A549 (cell line): Measurements from ENCODE around the gene PNMA5. TPM values are rescaled to one million over a fixed set of nuclear protein-coding genes. Genes with fewer than 3 reads are reported as not detected.

ENCODE experiments used
- ATAC-seq, 2 experiments: fragments of 200-7000 bp in 1 of 2; fragments of >200 bp in 1 of 2; cut with Nextera tagmentation in 1 of 2; cut with Tn5 transposase in 1 of 2; 3 replicates each; pipeline versions ENCODE4 v1.8.0 to v1.9.1; 2018 to 2020; ENCODE audit warnings: mild to moderate bottlenecking in 1 of 2, moderate library complexity in 1 of 2
- CTCF ChIA-PET: fragments of 300-600 bp; sonication (Branson Sonifier 250); formaldehyde crosslinking; extraction: SDS; loops from one replicate; lab custom pipeline; 2021; ENCODE audit warnings: antibody characterized with exemption, inconsistent platforms; lab: Yijun Ruan, JAX
- POLR2A ChIA-PET: fragments of 350-600 bp; formaldehyde crosslinking; extraction: SDS; loops from one replicate; lab custom pipeline; 2021; ENCODE audit warnings: antibody characterized with exemption, inconsistent platforms; lab: Yijun Ruan, JAX
- DNase-seq, 2 experiments: peaks; one replicate each; pipeline versions ENCODE4 v3.0.0 to v3.0.0-alpha.2; 2011 to 2016; ENCODE audit warnings: low read depth in 1 of 2, low spot score in 1 of 2
- FAIRE-seq: peaks from 2 replicates; lab custom pipeline; 2011; peaks lifted over from hg19 to GRCh38; lab: Jason Lieb, UNC
- H3K27ac ChIP-seq, 2 experiments: fragments of >200 bp; sonication (Bioruptor Twin); formaldehyde crosslinking; 3 replicates each; pipeline ENCODE4 v1.5.1; 2016 to 2017
- H3K4me1 ChIP-seq: fragments of >200 bp; sonication (Bioruptor Twin); formaldehyde crosslinking; 3 replicates; pipeline ENCODE4 v1.6.1; 2016
- H3K4me2 ChIP-seq: fragments of >200 bp; sonication (Bioruptor Twin); formaldehyde crosslinking; 3 replicates; pipeline ENCODE4 v1.6.1; 2016
- H3K4me3 ChIP-seq: fragments of >200 bp; sonication (Bioruptor Twin); formaldehyde crosslinking; 3 replicates; pipeline ENCODE4 v1.5.1; 2016
- H3K9me3 ChIP-seq: fragments of >200 bp; sonication (Bioruptor Twin); formaldehyde crosslinking; 3 replicates; pipeline ENCODE4 v1.6.1; 2016
- CBX8 ChIP-seq: fragments of 200-600 bp; sonication (generic); IDR thresholded peaks from 2 replicates; pipeline ENCODE4 v1.6.1; 2016
- CEBPB ChIP-seq, 2 experiments: fragments of >200 bp in 1 of 2; sonication (Bioruptor Twin) in 1 of 2; formaldehyde crosslinking in 1 of 2; IDR thresholded peaks; 2 replicates each; pipeline ENCODE4 v1.6.1; 2012 to 2016
- CHD2 ChIP-seq: fragments of 150-350 bp; IDR thresholded peaks from 2 replicates; pipeline ENCODE4 v1.6.1; 2014; ENCODE audit warnings: low read length; ENCODE audit not compliant: partially characterized antibody
- CHD4 ChIP-seq: fragments of 200-600 bp; sonication (generic); IDR thresholded peaks from 2 replicates; pipeline ENCODE4 v1.6.1; 2016; ENCODE audit warnings: antibody characterized with exemption, mild to moderate bottlenecking, borderline replicate concordance
- CTCF ChIP-seq: fragments of >200 bp; sonication (Bioruptor Twin); formaldehyde crosslinking; IDR thresholded peaks from 3 replicates; pipeline ENCODE4 v1.5.1; 2016
- E2F6 ChIP-seq: IDR thresholded peaks from 2 replicates; pipeline ENCODE4 v1.6.1; 2012; ENCODE audit warnings: low read depth, borderline replicate concordance
- ELK1 ChIP-seq: fragments of 150-350 bp; IDR thresholded peaks from 2 replicates; pipeline ENCODE4 v1.6.1; 2014; ENCODE audit warnings: low read depth, mild to moderate bottlenecking, low read length
- FOSB ChIP-seq: fragments of 250-450 bp; sonication (Bioruptor Pico); IDR thresholded peaks from 2 replicates; pipeline ENCODE4 v1.5.0; 2020; ENCODE audit warnings: mild to moderate bottlenecking, moderate library complexity
- FOSL2 ChIP-seq, 2 experiments: fragments of 450-650 bp in 1 of 2; fragments of >200 bp in 1 of 2; sonication (Bioruptor Twin) in 1 of 2; formaldehyde crosslinking; IDR thresholded peaks; 2 replicates each; pipeline versions ENCODE4 v1.5.0 to v1.6.1; 2016 to 2020; ENCODE audit warnings: mild to moderate bottlenecking in 1 of 2, moderate library complexity in 1 of 2
- HES2 ChIP-seq: fragments of >200 bp; sonication (Bioruptor Twin); formaldehyde crosslinking; IDR thresholded peaks from 2 replicates; pipeline ENCODE4 v1.6.1; 2016
- HEYL ChIP-seq: fragments of 250-450 bp; sonication (Bioruptor Pico); IDR thresholded peaks from 2 replicates; pipeline ENCODE4 v1.8.0; 2021; ENCODE audit warnings: mild to moderate bottlenecking, moderate library complexity
- HOXA7 ChIP-seq: fragments of 250-450 bp; sonication (Bioruptor Pico); IDR thresholded peaks from 2 replicates; pipeline ENCODE4 v1.5.0; 2020; ENCODE audit warnings: mild to moderate bottlenecking, moderate library complexity
- MAFK ChIP-seq: fragments of 450-650 bp; IDR thresholded peaks from 2 replicates; pipeline ENCODE4 v1.6.1; 2014; ENCODE audit not compliant: partially characterized antibody
- MAZ ChIP-seq: fragments of 150-350 bp; IDR thresholded peaks from 2 replicates; pipeline ENCODE4 v1.6.1; 2014; ENCODE audit warnings: antibody characterized with exemption, low read depth, low read length, borderline replicate concordance
- MYC ChIP-seq: IDR thresholded peaks from 2 replicates; pipeline ENCODE4 v1.6.1; 2012; ENCODE audit warnings: mild to moderate bottlenecking, inconsistent platforms, low read length, improper control_type of control experiment, borderline replicate concordance
- NFE2L2 ChIP-seq: fragments of 150-350 bp; conservative IDR thresholded peaks from 2 replicates; pipeline ENCODE4 v1.6.1; 2014; ENCODE audit warnings: low read length
- PHF8 ChIP-seq: fragments of 200-600 bp; sonication (generic); IDR thresholded peaks from 2 replicates; pipeline ENCODE4 v1.6.1; 2016; ENCODE audit warnings: low read depth, mild to moderate bottlenecking, antibody characterized with exemption, moderate library complexity, borderline replicate concordance
- POLR2A ChIP-seq: IDR thresholded peaks from 2 replicates; pipeline ENCODE4 v1.6.1; 2012; ENCODE audit warnings: mild to moderate bottlenecking, low read length
- RAD21 ChIP-seq, 2 experiments: fragments of >200 bp in 1 of 2; sonication (Bioruptor Twin) in 1 of 2; formaldehyde crosslinking in 1 of 2; IDR thresholded peaks in 1 of 2; conservative IDR thresholded peaks in 1 of 2; 2 replicates in 1 of 2; 3 replicates in 1 of 2; pipeline ENCODE4 v1.6.1; 2012 to 2018; ENCODE audit warnings: inconsistent platforms in 1 of 2
- SMC3 ChIP-seq: fragments of >200 bp; sonication (Bioruptor Twin); formaldehyde crosslinking; IDR thresholded peaks from 3 replicates; pipeline ENCODE4 v1.6.1; 2018; ENCODE audit warnings: inconsistent platforms
- TFCP2L1 ChIP-seq: fragments of 250-450 bp; sonication (Bioruptor Pico); IDR thresholded peaks from 2 replicates; pipeline ENCODE4 v1.5.0; 2021; ENCODE audit warnings: mild to moderate bottlenecking
- TP53 ChIP-seq: fragments of 250-450 bp; sonication (Bioruptor Pico); IDR thresholded peaks from 2 replicates; pipeline ENCODE4 v1.5.0; 2021; ENCODE audit warnings: mild to moderate bottlenecking, moderate library complexity
- WGBS: methylation state at CpG from one replicate; pipeline ENCODE4 v1.1.6; 2017; ENCODE audit errors: missing lambda C conversion rate; 5-methylcytosine and 5-hydroxymethylcytosine counted together
- polyA plus RNA-seq, 4 experiments: library from polyadenylated mRNA; depleted of rRNA in 3 of 4; stranded (reverse); fragments of >200 nt; fragmentation: RNase III in 1 of 4; extraction: RNeasy Plus Mini Kit Qiagen cat#74134 plus additional on column Dnase treatment in 1 of 4; gene quantifications; 2 replicates in 3 of 4; 3 replicates in 1 of 4; pipeline ENCODE4 v1.2.3, GENCODE V29; 2011 to 2017

Gene PNMA5
- polyA plus RNA-seq, 2 of the 4 experiments (the other 2 are of a cell fraction) = not detected

GRCh38 chrX:152997337-152997736 is 3.4 kb upstream of the PNMA5 start (continued):
- TF ChIP-seq CTCF (no peak), RAD21 (conservative IDR thresholded peaks at IDR 0.05 in 1 of 2, IDR thresholded peaks at IDR 0.05 in 1 of 2) (no peak)
- TF ChIP-seq, all 56 proteins: peak for 0

GRCh38 chrX:152992115-152992514 is 1.8 kb downstream of the PNMA5 start:
- no peak for ATAC-seq
- peak in 1 of 2 experiments; percentile 1 for DNase-seq
- H3K9me3 ChIP-seq = no peaks in the 10 kb centered on the region
- ChIA-PET CTCF (interaction anchor here (1.0 kb wide), 1 partner anchor 40 kb away, joined by 3 read pairs; no protein-coding TSS in a partner anchor), POLR2A (no interaction called here)
- H3K4me1 ChIP-seq = no peaks in the 10 kb centered on the region
- 65% methylated on average over 4 of the region's 4 CpGs for WGBS
- H3K4me2 ChIP-seq = no peak overlapping the region
- TF ChIP-seq NFE2L2 = no peak
- no peak overlapping the region for H3K27ac ChIP-seq
- no peak overlapping the region for H3K4me3 ChIP-seq
- no peak for FAIRE-seq

- 54% methylated on average over 5 of the region's 5 CpGs for WGBS
- no peak for FAIRE-seq
- no peaks in the 10 kb centered on the region for H3K9me3 ChIP-seq
- no peak overlapping the region for H3K4me2 ChIP-seq
- POLR2A ChIA-PET = no interaction called here
- TF ChIP-seq MYC = no peak
- no peak for TF ChIP-seq CHD4
- no peak for TF ChIP-seq MAFK
- no peak for TF ChIP-seq E2F6
- TF ChIP-seq NFE2L2 = no peak
- no peak for TF ChIP-seq CBX8
- TF ChIP-seq HOXA7 (CRISPR knock-in tag) = no peak
- TF ChIP-seq FOSB (CRISPR knock-in tag) = no peak
- no peak for TF ChIP-seq FOSL2 (IDR thresholded peaks at IDR 0.05)
- no peak for TF ChIP-seq FOSL2 (CRISPR knock-in tag; IDR thresholded peaks at IDR 0.05)
- no peak for TF ChIP-seq HES2
- TF ChIP-seq POLR2A = no peak
- TF ChIP-seq HEYL (CRISPR knock-in tag) = no peak
- no peak for TF ChIP-seq SMC3
- TF ChIP-seq CEBPB (IDR thresholded peaks at IDR 0.05) = no peak
- TF ChIP-seq ELK1 = no peak
- TF ChIP-seq TFCP2L1 (CRISPR knock-in tag) = no peak
- no peak for TF ChIP-seq PHF8
- TF ChIP-seq TP53 (CRISPR knock-in tag) = no peak
- TF ChIP-seq CHD2 = no peak
- TF ChIP-seq MAZ = no peak
- ATAC-seq = no peak
- no peak overlapping the region for H3K27ac ChIP-seq
- no peak overlapping the region for H3K4me3 ChIP-seq
- CTCF ChIA-PET = no interaction called here
- H3K4me1 ChIP-seq = no peaks in the 10 kb centered on the region
- DNase-seq = no peak
Measured at GRCh38 chrX:152991123-152991522, 2.8 kb downstream of the PNMA5 start.
